NT2/D1 (cell line): ENCODE data around the gene NAV2.

ENCODE experiments used
- DNase-seq: peaks from one replicate; pipeline ENCODE4 v3.0.0-alpha.2; 2011; ENCODE audit warnings: low read depth, low spot score
- H3K27me3 ChIP-seq: 2 replicates; pipeline ENCODE4 v1.6.0; 2011; ENCODE audit warnings: mild to moderate bottlenecking; ENCODE audit not compliant: insufficient read length, insufficient read depth
- H3K36me3 ChIP-seq: 2 replicates; pipeline ENCODE4 v1.6.1; 2011; ENCODE audit warnings: mild to moderate bottlenecking, low read length, mixed read lengths; ENCODE audit not compliant: insufficient read depth, insufficient read length
- H3K4me1 ChIP-seq: 2 replicates; pipeline ENCODE4 v1.5.1; 2011; ENCODE audit not compliant: insufficient read depth, insufficient read length
- H3K4me3 ChIP-seq: 2 replicates; pipeline ENCODE4 v1.5.1; 2011; ENCODE audit warnings: low read depth; ENCODE audit not compliant: insufficient read length
- H3K9ac ChIP-seq: 2 replicates; pipeline ENCODE4 v1.6.0; 2011; ENCODE audit warnings: low read depth; ENCODE audit not compliant: insufficient read length
- H3K9me3 ChIP-seq: 2 replicates; pipeline ENCODE4 v1.5.1; 2011; ENCODE audit warnings: mild to moderate bottlenecking, low read length; ENCODE audit not compliant: insufficient read depth
- SUZ12 ChIP-seq: IDR thresholded peaks from 2 replicates; pipeline ENCODE4 v1.6.1; 2011; ENCODE audit not compliant: insufficient read length, insufficient read depth; ENCODE audit errors: extremely low read depth
- YY1 ChIP-seq: IDR thresholded peaks from 2 replicates; pipeline ENCODE4 v1.6.1; 2011; ENCODE audit not compliant: insufficient read length, insufficient read depth
- ZNF274 ChIP-seq: IDR thresholded peaks from 2 replicates; pipeline ENCODE4 v1.6.1; 2011; ENCODE audit warnings: mild to moderate bottlenecking, low read depth, low read length

The NAV2 gene

GRCh38 chr11:19864141-19865140 lies 151.8 kb downstream of the NAV2 start:
- Histone ChIP-seq H3K36me3 (no peaks in the 10 kb centered on the region), H3K9ac (no peak overlapping the region), H3K4me1 (no peaks in the 10 kb centered on the region), H3K9me3 (no peaks in the 10 kb centered on the region), H3K27me3 (no peaks in the 10 kb centered on the region), H3K4me3 (no peak overlapping the region)
- peak; percentile 8 for DNase-seq
- no peak for TF ChIP-seq SUZ12
- no peak for TF ChIP-seq ZNF274
- no peak for TF ChIP-seq YY1

GRCh38 chr11:19866037-19866436 lies 153.4 kb downstream of the NAV2 start:
- no peak for TF ChIP-seq SUZ12
- TF ChIP-seq YY1: no peak
- TF ChIP-seq ZNF274: no peak
- H3K4me1 ChIP-seq: peaks cover 3% of the 10 kb centered on the region
- no peak for DNase-seq
- H3K4me3 ChIP-seq: no peak overlapping the region
- no peaks in the 10 kb centered on the region for H3K27me3 ChIP-seq
- H3K9ac ChIP-seq: no peak overlapping the region
- no peaks in the 10 kb centered on the region for H3K9me3 ChIP-seq
- no peaks in the 10 kb centered on the region for H3K36me3 ChIP-seq

GRCh38 chr11:19866521-19866920 lies 153.9 kb downstream of the NAV2 start:
- TF ChIP-seq ZNF274 (no peak), SUZ12 (no peak), YY1 (no peak)

GRCh38 chr11:19867064-19867463 lies 154.4 kb downstream of the NAV2 start:
- Histone ChIP-seq H3K9ac (no peak overlapping the region), H3K4me1 (peaks cover 3% of the 10 kb centered on the region), H3K36me3 (no peaks in the 10 kb centered on the region), H3K27me3 (no peaks in the 10 kb centered on the region), H3K4me3 (no peak overlapping the region), H3K9me3 (no peaks in the 10 kb centered on the region)
- no peak for DNase-seq
- TF ChIP-seq YY1 (no peak), SUZ12 (no peak), ZNF274 (no peak)

More at GRCh38 chr11:19866521-19866920, 153.9 kb downstream of the NAV2 start:
- no peak overlapping the region for H3K4me3 ChIP-seq
- no peaks in the 10 kb centered on the region for H3K27me3 ChIP-seq
- no peaks in the 10 kb centered on the region for H3K36me3 ChIP-seq
- H3K9ac ChIP-seq: no peak overlapping the region
- H3K4me1 ChIP-seq: peaks cover 3% of the 10 kb centered on the region
- no peak for DNase-seq
- H3K9me3 ChIP-seq: no peaks in the 10 kb centered on the region

GRCh38 chr11:19868281-19868821 lies 155.7 kb downstream of the NAV2 start:
- Histone ChIP-seq H3K9ac (no peak overlapping the region), H3K27me3 (no peaks in the 10 kb centered on the region), H3K4me3 (no peak overlapping the region), H3K9me3 (no peaks in the 10 kb centered on the region), H3K36me3 (no peaks in the 10 kb centered on the region), H3K4me1 (peaks cover 8% of the 10 kb centered on the region)
- TF ChIP-seq YY1 (no peak), SUZ12 (no peak), ZNF274 (no peak)
- no peak for DNase-seq

GRCh38 chr11:19868871-19869270 lies 156.2 kb downstream of the NAV2 start:
- TF ChIP-seq SUZ12: no peak
- no peak for TF ChIP-seq ZNF274
- TF ChIP-seq YY1: no peak
- DNase-seq: no peak
- Histone ChIP-seq H3K36me3 (no peaks in the 10 kb centered on the region), H3K4me1 (peaks cover 11% of the 10 kb centered on the region), H3K27me3 (no peaks in the 10 kb centered on the region), H3K4me3 (no peak overlapping the region), H3K9me3 (no peaks in the 10 kb centered on the region), H3K9ac (no peak overlapping the region)

- Histone ChIP-seq H3K36me3 (no peaks in the 10 kb centered on the region), H3K9me3 (no peaks in the 10 kb centered on the region), H3K4me3 (no peak overlapping the region), H3K27me3 (no peaks in the 10 kb centered on the region), H3K9ac (no peak overlapping the region), H3K4me1 (peaks cover 11% of the 10 kb centered on the region)
- no peak for DNase-seq
- TF ChIP-seq ZNF274: no peak
- TF ChIP-seq SUZ12: no peak
- no peak for TF ChIP-seq YY1
These were observed 156.8 kb downstream of the NAV2 start for GRCh38 chr11:19869466-19869865.
